ENCODE data around the gene CCDC9.

DNA sequence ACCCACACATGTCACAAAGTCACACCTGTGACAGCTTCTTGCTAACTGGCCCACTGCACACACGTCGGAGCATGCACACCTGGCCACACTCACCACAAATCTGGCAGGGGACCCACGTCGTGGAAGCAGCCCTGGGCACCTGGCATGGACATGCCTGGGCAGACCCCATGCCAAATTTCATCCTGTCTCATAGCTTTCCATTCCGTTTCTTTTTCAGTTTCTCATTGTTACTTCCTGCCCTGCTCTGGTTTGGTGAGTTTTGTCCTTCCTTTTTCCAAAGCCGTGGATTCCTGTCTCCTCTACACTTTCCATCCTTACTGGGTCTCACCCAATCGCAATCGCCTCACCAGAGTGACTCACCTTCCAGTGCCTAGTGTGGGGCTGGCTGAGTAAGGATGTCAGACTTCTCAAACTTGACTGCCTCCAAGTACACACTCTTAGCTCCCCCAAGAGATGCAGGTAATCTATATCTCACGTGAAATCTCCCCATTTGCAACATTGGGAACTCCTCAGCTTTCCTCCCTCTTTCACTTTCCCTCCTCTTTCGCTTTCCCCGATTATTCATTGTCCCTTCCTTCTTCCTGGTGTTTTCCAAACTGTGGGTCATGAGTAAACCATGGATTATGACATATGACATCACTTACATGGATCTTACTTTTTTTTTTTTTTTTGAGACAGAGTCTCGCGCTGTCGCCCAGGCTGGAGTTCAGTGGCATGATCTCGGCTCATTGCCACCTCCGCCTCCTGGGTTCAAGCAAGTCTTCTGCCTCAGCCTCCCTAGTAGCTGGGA is 23.7 kb upstream of the CCDC9 start:
- TF ChIP-seq, protein P1, sequence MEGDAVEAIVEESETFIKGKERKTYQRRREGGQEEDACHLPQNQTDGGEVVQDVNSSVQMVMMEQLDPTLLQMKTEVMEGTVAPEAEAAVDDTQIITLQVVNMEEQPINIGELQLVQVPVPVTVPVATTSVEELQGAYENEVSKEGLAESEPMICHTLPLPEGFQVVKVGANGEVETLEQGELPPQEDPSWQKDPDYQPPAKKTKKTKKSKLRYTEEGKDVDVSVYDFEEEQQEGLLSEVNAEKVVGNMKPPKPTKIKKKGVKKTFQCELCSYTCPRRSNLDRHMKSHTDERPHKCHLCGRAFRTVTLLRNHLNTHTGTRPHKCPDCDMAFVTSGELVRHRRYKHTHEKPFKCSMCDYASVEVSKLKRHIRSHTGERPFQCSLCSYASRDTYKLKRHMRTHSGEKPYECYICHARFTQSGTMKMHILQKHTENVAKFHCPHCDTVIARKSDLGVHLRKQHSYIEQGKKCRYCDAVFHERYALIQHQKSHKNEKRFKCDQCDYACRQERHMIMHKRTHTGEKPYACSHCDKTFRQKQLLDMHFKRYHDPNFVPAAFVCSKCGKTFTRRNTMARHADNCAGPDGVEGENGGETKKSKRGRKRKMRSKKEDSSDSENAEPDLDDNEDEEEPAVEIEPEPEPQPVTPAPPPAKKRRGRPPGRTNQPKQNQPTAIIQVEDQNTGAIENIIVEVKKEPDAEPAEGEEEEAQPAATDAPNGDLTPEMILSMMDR (IDR thresholded peaks at IDR 0.05; ENCODE audit: low read depth, low read length): no peak
- TF ChIP-seq EZH2phosphoT487 (IDR thresholded peaks at IDR 0.05; ENCODE audit: low read depth): no peak

Data from OCI-LY3 (cell line).